K562 (cell line): ENCODE data around the gene PIK3CB. TPM values are rescaled to one million over a fixed set of nuclear protein-coding genes. Genes with fewer than 3 reads are reported as not detected.

Experiments
- EP400 ChIP-seq: fragments of 450-650 bp; IDR thresholded peaks from 2 replicates; pipeline ENCODE4 v1.6.1; 2017; ENCODE audit warnings: antibody characterized with exemption, mild to moderate bottlenecking, moderate library complexity
- GATA2 ChIP-seq: sonication (generic); formaldehyde crosslinking; IDR thresholded peaks from 2 replicates; pipeline ENCODE4 v1.4.0; 2020; ENCODE audit warnings: mild to moderate bottlenecking, missing genetic modification reagents
- MEIS2 ChIP-seq: fragments of 450-650 bp; IDR thresholded peaks from 2 replicates; pipeline ENCODE4 v1.6.1; 2014; ENCODE audit warnings: mild to moderate bottlenecking; ENCODE audit not compliant: partially characterized antibody
- NR4A1 ChIP-seq, 2 experiments: fragments of 250-450 bp in 1 of 2; fragments of 450-650 bp in 1 of 2; sonication (Bioruptor Pico) in 1 of 2; IDR thresholded peaks; 2 replicates each; pipeline versions ENCODE4 v1.4.0 to v1.6.1; 2016 to 2020; ENCODE audit warnings: mild to moderate bottlenecking in 2 of 2, missing compliant biosample characterization in 1 of 2, missing genetic modification characterization in 1 of 2, moderate library complexity in 1 of 2
- PHF8 ChIP-seq: fragments of 200-600 bp; sonication (generic); IDR thresholded peaks from 2 replicates; pipeline ENCODE4 v1.6.1; 2012; ENCODE audit warnings: mixed run types, mild to moderate bottlenecking, inconsistent platforms, low read length, moderate library complexity, borderline replicate concordance
- SIRT6 ChIP-seq: IDR thresholded peaks from one replicate; pipeline ENCODE4 v1.6.1; 2012; ENCODE audit warnings: low read depth, mild to moderate bottlenecking, control low read depth, inconsistent platforms, low read length, moderate library complexity
- TEAD1 ChIP-seq, 2 experiments: fragments of 450-650 bp in 1 of 2; sonication (generic) in 1 of 2; formaldehyde crosslinking; IDR thresholded peaks; 2 replicates each; pipeline versions ENCODE4 v1.4.0 to v1.8.0; 2020 to 2022; ENCODE audit warnings: mild to moderate bottlenecking in 2 of 2, missing genetic modification reagents in 1 of 2
- ZC3H8 ChIP-seq: fragments of 450-650 bp; IDR thresholded peaks from 2 replicates; pipeline ENCODE4 v1.6.1; 2017
- ZNF384 ChIP-seq: IDR thresholded peaks from 2 replicates; pipeline ENCODE4 v1.6.1; 2012; ENCODE audit warnings: low read depth, low read length, improper control_type of control experiment
- polyA plus RNA-seq, 8 experiments: library from polyadenylated mRNA; depleted of rRNA in 4 of 8; stranded (reverse) in 5 of 8; unstranded in 3 of 8; fragments of >200 nt; fragmentation: Nextera tagmentation in 2 of 8; fragmentation: Illumina TruSeq in 1 of 8; extraction: Ambion mirVana in 2 of 8; extraction: Trizol in 1 of 8; gene quantifications; 2 replicates each; pipeline versions ENCODE4 v1.2.1 to v1.2.3, GENCODE V29; 2011 to 2014; ENCODE audit warnings: inconsistent platforms in 1 of 8, missing spikeins in 1 of 8
- total RNA-seq, 7 experiments: library from RNA; depleted of rRNA in 6 of 7; stranded (reverse); fragments of >200 nt in 6 of 7; fragmentation: Illumina TruSeq in 2 of 7; extraction: Trizol in 2 of 7; gene quantifications; 2 replicates each; pipeline versions ENCODE4 v1.2.1 to v1.2.3, GENCODE V29; 2011 to 2021; ENCODE audit warnings: low replicate concordance in 1 of 7
- TF ChIP-seq, protein P1 (sequence below): sonication (generic); formaldehyde crosslinking; IDR thresholded peaks from 2 replicates; pipeline ENCODE4 v1.8.0; 2022; ENCODE audit warnings: mild to moderate bottlenecking, missing genetic modification reagents
- TF ChIP-seq, protein P2 (sequence below): fragments of 200-400 bp; formaldehyde crosslinking; IDR thresholded peaks from 2 replicates; pipeline ENCODE4 v1.6.1; 2017; ENCODE audit warnings: mild to moderate bottlenecking, low read depth, low read length, moderate library complexity

Gene PIK3CB
- total and polyA plus RNA-seq, 9 of the 15 experiments (the other 6 are each of a cell fraction or from before 2014, with no cell fraction given): 15.3 to 62.6 (median 28.3) TPM

DNA sequence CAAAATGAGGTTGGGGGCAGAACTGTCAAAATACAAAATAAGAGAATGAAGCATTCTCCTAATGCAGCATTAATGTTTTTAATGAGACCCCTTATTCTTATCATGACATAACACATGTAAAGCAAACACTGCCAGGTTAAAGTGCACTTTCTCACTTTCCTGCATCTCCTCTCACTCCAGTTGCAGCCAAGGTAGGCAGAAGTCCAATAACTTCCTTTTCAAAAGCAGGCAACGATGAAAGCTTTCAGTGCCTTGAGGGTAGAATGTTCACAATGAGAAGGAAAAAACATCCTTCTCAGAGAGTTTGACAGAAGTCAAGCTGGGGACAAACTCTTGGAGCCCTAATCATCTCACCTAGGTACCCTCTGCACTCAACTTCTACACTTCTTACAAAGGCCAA is 166.6 kb downstream of the PIK3CB start (continued):
- TF ChIP-seq, protein P1, sequence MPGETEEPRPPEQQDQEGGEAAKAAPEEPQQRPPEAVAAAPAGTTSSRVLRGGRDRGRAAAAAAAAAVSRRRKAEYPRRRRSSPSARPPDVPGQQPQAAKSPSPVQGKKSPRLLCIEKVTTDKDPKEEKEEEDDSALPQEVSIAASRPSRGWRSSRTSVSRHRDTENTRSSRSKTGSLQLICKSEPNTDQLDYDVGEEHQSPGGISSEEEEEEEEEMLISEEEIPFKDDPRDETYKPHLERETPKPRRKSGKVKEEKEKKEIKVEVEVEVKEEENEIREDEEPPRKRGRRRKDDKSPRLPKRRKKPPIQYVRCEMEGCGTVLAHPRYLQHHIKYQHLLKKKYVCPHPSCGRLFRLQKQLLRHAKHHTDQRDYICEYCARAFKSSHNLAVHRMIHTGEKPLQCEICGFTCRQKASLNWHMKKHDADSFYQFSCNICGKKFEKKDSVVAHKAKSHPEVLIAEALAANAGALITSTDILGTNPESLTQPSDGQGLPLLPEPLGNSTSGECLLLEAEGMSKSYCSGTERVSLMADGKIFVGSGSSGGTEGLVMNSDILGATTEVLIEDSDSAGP (CRISPR knock-in tag): no peak
- TF ChIP-seq MEIS2 (no peak), EP400 (no peak), SIRT6 (no peak), NR4A1 (CRISPR knock-in tag; IDR thresholded peaks at IDR 0.05) (no peak), NR4A1 (tag; IDR thresholded peaks at IDR 0.05) (no peak), TEAD1 (CRISPR knock-in tag; IDR thresholded peaks at IDR 0.05) (no peak), ZNF384 (no peak), ZC3H8 (no peak), GATA2 (CRISPR knock-in tag) (no peak), PHF8 (no peak)
- TF ChIP-seq, protein P2, sequence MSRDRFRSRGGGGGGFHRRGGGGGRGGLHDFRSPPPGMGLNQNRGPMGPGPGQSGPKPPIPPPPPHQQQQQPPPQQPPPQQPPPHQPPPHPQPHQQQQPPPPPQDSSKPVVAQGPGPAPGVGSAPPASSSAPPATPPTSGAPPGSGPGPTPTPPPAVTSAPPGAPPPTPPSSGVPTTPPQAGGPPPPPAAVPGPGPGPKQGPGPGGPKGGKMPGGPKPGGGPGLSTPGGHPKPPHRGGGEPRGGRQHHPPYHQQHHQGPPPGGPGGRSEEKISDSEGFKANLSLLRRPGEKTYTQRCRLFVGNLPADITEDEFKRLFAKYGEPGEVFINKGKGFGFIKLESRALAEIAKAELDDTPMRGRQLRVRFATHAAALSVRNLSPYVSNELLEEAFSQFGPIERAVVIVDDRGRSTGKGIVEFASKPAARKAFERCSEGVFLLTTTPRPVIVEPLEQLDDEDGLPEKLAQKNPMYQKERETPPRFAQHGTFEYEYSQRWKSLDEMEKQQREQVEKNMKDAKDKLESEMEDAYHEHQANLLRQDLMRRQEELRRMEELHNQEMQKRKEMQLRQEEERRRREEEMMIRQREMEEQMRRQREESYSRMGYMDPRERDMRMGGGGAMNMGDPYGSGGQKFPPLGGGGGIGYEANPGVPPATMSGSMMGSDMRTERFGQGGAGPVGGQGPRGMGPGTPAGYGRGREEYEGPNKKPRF: no peak
- TF ChIP-seq, all 486 proteins: peak for 0
